Activated effector memory CD4-positive, alpha-beta T cell treated with anti-CD3 and anti-CD28 coated beads, Interleukin-2, amount 50 U/mL, for 16 hours (primary cell): ENCODE results near the gene RAB15.
"Not testable (repeated sequence)": the region's sequence is repeated elsewhere in the genome, so short reads cannot be mapped to it uniquely, and the experiment has no call there.

ENCODE experiments used
- DNase-seq: peaks from one replicate; pipeline ENCODE4 v3.0.0-alpha.2; 2020

Gene RAB15

GRCh38 chr14:64937171-64937820, 34.8 kb downstream of the RAB15 start:
- no peak for DNase-seq

- DNase-seq: no peak
These were observed 36.6 kb downstream of the RAB15 start for GRCh38 chr14:64935508-64935907.

GRCh38 chr14:64934338-64934929, 37.7 kb downstream of the RAB15 start:
- DNase-seq: no peak

- DNase-seq: no peak
These were observed 39.9 kb downstream of the RAB15 start for GRCh38 chr14:64932231-64932630.

GRCh38 chr14:64931123-64931522, 41.0 kb downstream of the RAB15 start:
- no peak for DNase-seq

GRCh38 chr14:64930085-64930843, 41.9 kb downstream of the RAB15 start:
- DNase-seq: no peak

- DNase-seq: no peak
These were observed 43.1 kb downstream of the RAB15 start for GRCh38 chr14:64929014-64929359.

GRCh38 chr14:64928239-64929013, 43.7 kb downstream of the RAB15 start:
- no peak for DNase-seq

GRCh38 chr14:64927031-64927430, 45.1 kb downstream of the RAB15 start:
- no peak for DNase-seq

- DNase-seq: no peak
These were observed 45.6 kb downstream of the RAB15 start for GRCh38 chr14:64926398-64926995.

GRCh38 chr14:64923015-64923414, 49.1 kb downstream of the RAB15 start:
- no peak for DNase-seq

GRCh38 chr14:64920465-64920864, 51.7 kb downstream of the RAB15 start:
- no peak for DNase-seq

GRCh38 chr14:64919618-64920017, 52.5 kb downstream of the RAB15 start:
- DNase-seq: no peak

GRCh38 chr14:64919215-64919614, 52.9 kb downstream of the RAB15 start:
- no peak for DNase-seq

- DNase-seq: no peak
These were observed 53.9 kb downstream of the RAB15 start for GRCh38 chr14:64918216-64918615.

- DNase-seq: no peak
These were observed 56.3 kb downstream of the RAB15 start for GRCh38 chr14:64915797-64916196.

- no peak for DNase-seq
These were observed 57.1 kb downstream of the RAB15 start for GRCh38 chr14:64915029-64915424.

- peak; percentile 98 for DNase-seq
These were observed 57.7 kb downstream of the RAB15 start, which contains the start of gene CHURC1 for GRCh38 chr14:64914237-64915028. CHURC1 (plus strand) TSS chr14:64914455; CDS start chr14:64914496, 41 bp downstream.

- DNase-seq: not testable (repeated sequence)
These were observed 58.7 kb downstream of the RAB15 start for GRCh38 chr14:64913477-64913876.

GRCh38 chr14:64912261-64912660, 59.9 kb downstream of the RAB15 start:
- DNase-seq: no peak

GRCh38 chr14:64910847-64911495, 61.2 kb downstream of the RAB15 start:
- no peak for DNase-seq

- no peak for DNase-seq
These were observed 66.1 kb downstream of the RAB15 start for GRCh38 chr14:64906022-64906421.
